ENCODE results near the gene TMEM120B.

The TMEM120B gene

GRCh38 chr12:121712461-121713256 lies at the start of gene TMEM120B (continued):
- peak; percentile 92 for TF ChIP-seq ZNF600 (tag by site-specific recombination; IDR thresholded peaks at IDR 0.05)
- TF ChIP-seq ZNF423 (tag by site-specific recombination; IDR thresholded peaks at IDR 0.05): 0 out of 2 replicates have a peak, but pooled peaks have one; percentile 10
- no peak for TF ChIP-seq ZNF501 (tag by site-specific recombination; IDR thresholded peaks at IDR 0.05)
- no peak for TF ChIP-seq ZNF239 (tag by site-specific recombination; IDR thresholded peaks at IDR 0.05)
- TF ChIP-seq ZNF416 (tag by site-specific recombination; IDR thresholded peaks at IDR 0.05): no peak
- TF ChIP-seq ZNF837 (tag by site-specific recombination; IDR thresholded peaks at IDR 0.05): no peak
- no peak for TF ChIP-seq PRDM2 (tag by site-specific recombination; IDR thresholded peaks at IDR 0.05; ENCODE audit: borderline replicate concordance)
- no peak for TF ChIP-seq TRIM28 (IDR thresholded peaks at IDR 0.05; ENCODE audit: borderline replicate concordance, low read length)
- TF ChIP-seq ZNF175 (tag by site-specific recombination; IDR thresholded peaks at IDR 0.05): no peak
- no peak for TF ChIP-seq ZNF830 (tag by site-specific recombination; IDR thresholded peaks at IDR 0.05; ENCODE audit: low read depth)
- TF ChIP-seq ZNF221 (tag by site-specific recombination; IDR thresholded peaks at IDR 0.05; ENCODE audit: borderline replicate concordance): no peak
- TF ChIP-seq ZNF449 (tag by site-specific recombination; IDR thresholded peaks at IDR 0.05): no peak
- peak; percentile 44; the same call in 1 of the 2 replicates for TF ChIP-seq ZNF561 (tag by site-specific recombination; IDR thresholded peaks at IDR 0.05; ENCODE audit: borderline replicate concordance)
- TF ChIP-seq ZNF335 (tag by site-specific recombination; conservative IDR thresholded peaks at IDR 0.05): peak; percentile 92
- TF ChIP-seq ZNF280D (tag by site-specific recombination; IDR thresholded peaks at IDR 0.05): no peak
- TF ChIP-seq ATF2 (tag by site-specific recombination; IDR thresholded peaks at IDR 0.05; ENCODE audit: low read depth): no peak
- no peak for TF ChIP-seq REST (tag by site-specific recombination; IDR thresholded peaks at IDR 0.05)
- TF ChIP-seq ZNF10 (tag by site-specific recombination; IDR thresholded peaks at IDR 0.05): no peak
- TF ChIP-seq HOXA7 (CRISPR knock-in tag; IDR thresholded peaks at IDR 0.05; ENCODE audit: borderline replicate concordance): no peak
- TF ChIP-seq PRDM6 (tag by site-specific recombination; IDR thresholded peaks at IDR 0.05): no peak
- TF ChIP-seq ZNF473 (tag by site-specific recombination; IDR thresholded peaks at IDR 0.05): no peak
- TF ChIP-seq HOXC10 (CRISPR knock-in tag; IDR thresholded peaks at IDR 0.05): no peak

Data from HEK293 (cell line).